Neural progenitor cell (in vitro differentiated cells): ENCODE measurements around the gene SLC35F3. TPM values are rescaled to one million over a fixed set of nuclear protein-coding genes. Genes with fewer than 3 reads are reported as not detected.
"Not testable (repeated sequence)": the region's sequence is repeated elsewhere in the genome, so short reads cannot be mapped to it uniquely, and the experiment has no call there.

Experiments used
- DNase-seq: peaks from one replicate; pipeline ENCODE4 v3.0.0-alpha.2; 2016; ENCODE audit warnings: low spot score
- H2AFZ ChIP-seq: fragments of 200-600 bp; sonication (generic); replicated peaks from 2 replicates; pipeline ENCODE4 v1.6.1; 2016; ENCODE audit warnings: antibody characterized with exemption
- H3F3A ChIP-seq: fragments of 200-600 bp; sonication (generic); 2 replicates; pipeline ENCODE4 v1.6.1; 2016; ENCODE audit warnings: antibody characterized with exemption, low read depth
- H3K27ac ChIP-seq: fragments of 200-600 bp; sonication (generic); 2 replicates; pipeline ENCODE4 v1.5.1; 2016; ENCODE audit warnings: mild to moderate bottlenecking
- H3K27me3 ChIP-seq: fragments of 200-600 bp; sonication (generic); 2 replicates; pipeline ENCODE4 v1.6.1; 2016; ENCODE audit warnings: mild to moderate bottlenecking, moderate library complexity
- H3K36me3 ChIP-seq: fragments of 200-600 bp; sonication (generic); 2 replicates; pipeline ENCODE4 v1.5.1; 2016
- H3K4me1 ChIP-seq: fragments of 200-600 bp; sonication (generic); 2 replicates; pipeline ENCODE4 v1.6.1; 2016; ENCODE audit warnings: mixed run types
- H3K4me2 ChIP-seq: fragments of 200-600 bp; sonication (generic); 2 replicates; pipeline ENCODE4 v1.6.1; 2016
- H3K4me3 ChIP-seq: fragments of 200-600 bp; sonication (generic); 2 replicates; pipeline ENCODE4 v1.5.1; 2016
- H3K79me2 ChIP-seq: fragments of 200-600 bp; sonication (generic); 2 replicates; pipeline ENCODE4 v1.6.1; 2016; ENCODE audit warnings: low read depth
- H3K9ac ChIP-seq: fragments of 200-600 bp; sonication (generic); 2 replicates; pipeline ENCODE4 v1.6.1; 2016
- H3K9me3 ChIP-seq: fragments of 200-600 bp; sonication (generic); 2 replicates; pipeline ENCODE4 v1.5.1; 2016; ENCODE audit warnings: low read depth
- H4K20me1 ChIP-seq: fragments of 200-600 bp; sonication (generic); 2 replicates; pipeline ENCODE4 v1.6.1; 2016; ENCODE audit warnings: low read depth
- H3K27ac Mint-ChIP-seq: 3 replicates; pipeline ENCODE4 v1.8.0; 2021; ENCODE audit warnings: mixed read lengths
- H3K27me3 Mint-ChIP-seq: 2 replicates; pipeline ENCODE4 v1.8.0; 2022; ENCODE audit warnings: low read depth, mild to moderate bottlenecking, inconsistent platforms, moderate library complexity, mixed read lengths; ENCODE audit not compliant: insufficient read depth
- H3K36me3 Mint-ChIP-seq: 3 replicates; pipeline ENCODE4 v1.8.0; 2021; ENCODE audit warnings: mixed read lengths
- H3K4me1 Mint-ChIP-seq: 3 replicates; pipeline ENCODE4 v1.8.0; 2021; ENCODE audit warnings: mixed read lengths
- H3K4me3 Mint-ChIP-seq: 3 replicates; pipeline ENCODE4 v1.8.0; 2021; ENCODE audit warnings: mild to moderate bottlenecking, moderate library complexity, mixed read lengths
- H3K9me3 Mint-ChIP-seq: 3 replicates; pipeline ENCODE4 v1.8.0; 2020; ENCODE audit warnings: mixed read lengths
- CTCF ChIP-seq: fragments of 200-600 bp; sonication (generic); IDR thresholded peaks from 2 replicates; pipeline ENCODE4 v1.5.1; 2017; ENCODE audit warnings: antibody characterized with exemption, mild to moderate bottlenecking
- EZH2 ChIP-seq: fragments of 200-600 bp; sonication (generic); IDR thresholded peaks from 2 replicates; pipeline ENCODE4 v1.6.1; 2017; ENCODE audit warnings: antibody characterized with exemption, mild to moderate bottlenecking, moderate library complexity
- EZH2phosphoT487 ChIP-seq: fragments of 200-600 bp; sonication (generic); IDR thresholded peaks from 2 replicates; pipeline ENCODE4 v1.6.1; 2017; ENCODE audit warnings: antibody characterized with exemption
- total RNA-seq: library from RNA; depleted of rRNA; stranded (reverse); fragments of >200 nt; gene quantifications from 2 replicates; pipeline ENCODE4 v1.2.3, GENCODE V29; 2015; ENCODE audit warnings: low replicate concordance

Gene SLC35F3
- total RNA-seq, 1 donor from 2014 or later: 0.79 TPM

GRCh38 chr1:234206651-234207284 lies 302.3 kb downstream of the SLC35F3 start:
- Histone ChIP-seq H3K4me1 (no peaks in the 10 kb centered on the region), H3K27me3 (no peaks in the 10 kb centered on the region), H3K36me3 (no peaks in the 10 kb centered on the region), H3K9ac (no peak overlapping the region), H4K20me1 (no peaks in the 10 kb centered on the region), H2AFZ (no peak overlapping the region), H3K9me3 (no peaks in the 10 kb centered on the region), H3K4me3 (no peak overlapping the region), H3K79me2 (no peaks in the 10 kb centered on the region), H3K27ac (no peak overlapping the region), H3F3A (no peaks in the 10 kb centered on the region), H3K4me2 (no peak overlapping the region)
- no peak for DNase-seq
- TF ChIP-seq EZH2: no peak
- no peak for TF ChIP-seq EZH2phosphoT487
- TF ChIP-seq CTCF: no peak
- H3K36me3 Mint-ChIP-seq: no peaks in the 10 kb centered on the region
- peaks cover 3% of the 10 kb centered on the region for H3K9me3 Mint-ChIP-seq
- H3K27ac Mint-ChIP-seq: peak overlapping the region; percentile 58
- H3K4me1 Mint-ChIP-seq: no peaks in the 10 kb centered on the region
- H3K27me3 Mint-ChIP-seq: peaks cover 6% of the 10 kb centered on the region
- H3K4me3 Mint-ChIP-seq: no peak overlapping the region

- Histone ChIP-seq H3K9ac (no peak overlapping the region), H3K27me3 (peaks cover 6% of the 10 kb centered on the region), H4K20me1 (no peaks in the 10 kb centered on the region), H3K4me1 (no peaks in the 10 kb centered on the region), H3K9me3 (no peaks in the 10 kb centered on the region), H3K4me3 (no peak overlapping the region), H2AFZ (no peak overlapping the region), H3K4me2 (no peak overlapping the region), H3K79me2 (no peaks in the 10 kb centered on the region), H3F3A (no peaks in the 10 kb centered on the region), H3K27ac (no peak overlapping the region), H3K36me3 (no peaks in the 10 kb centered on the region)
- no peak for DNase-seq
- no peak for TF ChIP-seq CTCF
- no peak for TF ChIP-seq EZH2phosphoT487
- no peak for TF ChIP-seq EZH2
- no peaks in the 10 kb centered on the region for H3K36me3 Mint-ChIP-seq
- H3K9me3 Mint-ChIP-seq: peaks cover 3% of the 10 kb centered on the region
- peaks cover 10% of the 10 kb centered on the region for H3K27me3 Mint-ChIP-seq
- H3K4me3 Mint-ChIP-seq: no peak overlapping the region
- peaks cover 6% of the 10 kb centered on the region for H3K4me1 Mint-ChIP-seq
- H3K27ac Mint-ChIP-seq: no peak overlapping the region
Measured at GRCh38 chr1:234208351-234208750, 303.9 kb downstream of the SLC35F3 start.

DNA sequence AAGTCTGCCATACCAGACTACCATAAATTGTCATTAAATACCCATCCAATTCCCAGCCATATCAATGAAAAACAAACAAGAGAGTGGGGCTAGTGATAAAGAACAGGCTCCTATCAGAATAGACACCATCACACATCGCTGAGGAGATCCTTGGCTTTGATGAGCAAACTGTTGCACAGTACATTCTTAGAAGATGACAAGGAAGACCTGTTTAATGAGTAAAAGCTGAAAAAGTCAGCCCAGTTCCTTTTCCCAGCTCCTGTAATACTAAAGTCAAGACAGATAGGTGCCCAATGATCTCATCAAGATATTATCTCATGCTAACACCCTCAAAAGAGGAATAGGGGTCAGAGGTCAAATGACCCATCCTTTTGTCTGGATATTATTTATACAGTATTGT lies 304.3 kb downstream of the SLC35F3 start:
- Histone ChIP-seq H3F3A (no peaks in the 10 kb centered on the region), H3K9me3 (no peaks in the 10 kb centered on the region), H3K36me3 (no peaks in the 10 kb centered on the region), H3K27ac (no peak overlapping the region), H3K27me3 (peaks cover 11% of the 10 kb centered on the region), H3K4me1 (peaks cover 2% of the 10 kb centered on the region), H4K20me1 (peaks cover 2% of the 10 kb centered on the region), H3K4me2 (no peak overlapping the region), H3K79me2 (no peaks in the 10 kb centered on the region), H3K4me3 (no peak overlapping the region), H2AFZ (no peak overlapping the region), H3K9ac (no peak overlapping the region)
- H3K9me3 Mint-ChIP-seq: peaks cover 3% of the 10 kb centered on the region
- H3K27me3 Mint-ChIP-seq: peaks cover 11% of the 10 kb centered on the region
- H3K4me3 Mint-ChIP-seq: no peak overlapping the region
- no peaks in the 10 kb centered on the region for H3K36me3 Mint-ChIP-seq
- TF ChIP-seq CTCF: no peak
- TF ChIP-seq EZH2phosphoT487: no peak
- TF ChIP-seq EZH2: no peak
- H3K27ac Mint-ChIP-seq: no peak overlapping the region
- DNase-seq: no peak
- peaks cover 8% of the 10 kb centered on the region for H3K4me1 Mint-ChIP-seq

GRCh38 chr1:234210429-234210828 lies 306.0 kb downstream of the SLC35F3 start:
- H3K79me2 ChIP-seq, H2AFZ ChIP-seq: not testable (repeated sequence)
- H3K4me1 Mint-ChIP-seq: peaks cover 11% of the 10 kb centered on the region

DNA sequence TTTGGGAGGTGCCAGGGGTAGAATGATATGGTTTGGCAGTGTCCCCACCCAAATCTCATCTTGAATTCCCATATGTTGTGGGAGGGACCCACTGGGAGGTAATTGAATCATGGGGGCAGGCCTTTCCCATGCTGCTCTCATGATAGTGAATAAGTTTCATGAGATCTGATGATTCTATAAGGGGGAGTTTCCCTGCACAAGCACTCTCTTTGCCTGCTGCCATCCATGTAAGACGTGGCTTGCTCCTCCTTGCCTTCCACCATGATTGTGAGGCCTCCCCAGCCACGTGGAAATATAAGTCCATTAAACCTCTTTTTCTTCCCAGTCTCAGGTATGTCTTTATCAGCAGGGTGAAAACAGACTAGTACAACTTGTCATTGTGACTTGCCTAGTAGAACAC lies 307.4 kb downstream of the SLC35F3 start:
- not testable (repeated sequence) for H3F3A ChIP-seq, H3K9ac ChIP-seq, H3K4me1 ChIP-seq, H3K4me3 Mint-ChIP-seq, H3K4me2 ChIP-seq, H3K36me3 ChIP-seq, H3K27ac Mint-ChIP-seq, H3K4me3 ChIP-seq, H3K9me3 Mint-ChIP-seq, H4K20me1 ChIP-seq, H2AFZ ChIP-seq, DNase-seq, H3K9me3 ChIP-seq, H3K36me3 Mint-ChIP-seq, H3K27ac ChIP-seq, H3K79me2 ChIP-seq
- peaks cover 41% of the 10 kb centered on the region for H3K27me3 ChIP-seq
- H3K27me3 Mint-ChIP-seq: peaks cover 23% of the 10 kb centered on the region
- H3K4me1 Mint-ChIP-seq: peaks cover 12% of the 10 kb centered on the region

More at GRCh38 chr1:234210429-234210828, 306.0 kb downstream of the SLC35F3 start:
- H3K4me1 ChIP-seq, H3K9me3 Mint-ChIP-seq, H3K4me3 ChIP-seq, H3K4me3 Mint-ChIP-seq, DNase-seq, H3K36me3 ChIP-seq, H3F3A ChIP-seq, H3K4me2 ChIP-seq, H3K27ac Mint-ChIP-seq, H3K9me3 ChIP-seq, H3K27ac ChIP-seq, H3K9ac ChIP-seq, H4K20me1 ChIP-seq, H3K36me3 Mint-ChIP-seq: not testable (repeated sequence)
- H3K27me3 ChIP-seq: peaks cover 27% of the 10 kb centered on the region
- H3K27me3 Mint-ChIP-seq: peaks cover 18% of the 10 kb centered on the region
